ENCODE results near the gene KCND2.

The KCND2 gene

GRCh38 chr7:120480930-120481329 is 208.0 kb downstream of the KCND2 start:
- no peak for TF ChIP-seq CTCF (IDR thresholded peaks at IDR 0.05; ENCODE audit: low read length)
- TF ChIP-seq EZH2 (IDR thresholded peaks at IDR 0.05; ENCODE audit: borderline replicate concordance, low read length), result no peak
- no peaks in the 10 kb centered on the region for H3K36me3 ChIP-seq (ENCODE audit: insufficient read depth, low read length)
- no peak overlapping the region for H3K27ac ChIP-seq (ENCODE audit: low read depth, low read length, poor library complexity, severe bottlenecking)
- H3K4me2 ChIP-seq (ENCODE audit: low read length), result no peak overlapping the region
- H4K20me1 ChIP-seq (ENCODE audit: insufficient read depth, low read length), result no peaks in the 10 kb centered on the region
- H3K79me2 ChIP-seq (ENCODE audit: insufficient read depth, low read length), result no peaks in the 10 kb centered on the region
- no peaks in the 10 kb centered on the region for H3K9me2 ChIP-seq (ENCODE audit: low read depth, low read length)
- H3K4me3 ChIP-seq (ENCODE audit: low read depth, low read length, poor library complexity, severe bottlenecking), result no peak overlapping the region
- H3F3A ChIP-seq (ENCODE audit: insufficient read depth, low read length), result no peaks in the 10 kb centered on the region
- no peaks in the 10 kb centered on the region for H3K4me1 ChIP-seq (ENCODE audit: insufficient read depth, low read length, severe bottlenecking)
- H2AFZ ChIP-seq (ENCODE audit: low read length), result no peak overlapping the region
- H3K9ac ChIP-seq (ENCODE audit: low read length), result no peak overlapping the region
- H3K9me3 ChIP-seq (ENCODE audit: low read length), result no peaks in the 10 kb centered on the region
- H3K27me3 ChIP-seq (ENCODE audit: insufficient read depth, low read length), result no peaks in the 10 kb centered on the region

GRCh38 chr7:120486164-120486563 is 213.2 kb downstream of the KCND2 start:
- Histone ChIP-seq H3K79me2 (ENCODE audit: insufficient read depth, low read length) (no peaks in the 10 kb centered on the region), H3K4me3 (ENCODE audit: low read depth, low read length, poor library complexity, severe bottlenecking) (no peak overlapping the region), H3K4me2 (ENCODE audit: low read length) (no peak overlapping the region), H3K27me3 (ENCODE audit: insufficient read depth, low read length) (no peaks in the 10 kb centered on the region), H3K27ac (ENCODE audit: low read depth, low read length, poor library complexity, severe bottlenecking) (no peak overlapping the region), H3K9ac (ENCODE audit: low read length) (no peak overlapping the region), H3K36me3 (ENCODE audit: insufficient read depth, low read length) (no peaks in the 10 kb centered on the region), H3K9me3 (ENCODE audit: low read length) (no peaks in the 10 kb centered on the region), H3K9me2 (ENCODE audit: low read depth, low read length) (no peaks in the 10 kb centered on the region), H3F3A (ENCODE audit: insufficient read depth, low read length) (no peaks in the 10 kb centered on the region), H3K4me1 (ENCODE audit: insufficient read depth, low read length, severe bottlenecking) (no peaks in the 10 kb centered on the region), H4K20me1 (ENCODE audit: insufficient read depth, low read length) (no peaks in the 10 kb centered on the region), H2AFZ (ENCODE audit: low read length) (no peak overlapping the region)
- no peak for TF ChIP-seq EZH2 (IDR thresholded peaks at IDR 0.05; ENCODE audit: borderline replicate concordance, low read length)
- no peak for TF ChIP-seq CTCF (IDR thresholded peaks at IDR 0.05; ENCODE audit: low read length)

- Histone ChIP-seq H3K9me3 (ENCODE audit: low read length) (no peaks in the 10 kb centered on the region), H3K4me2 (ENCODE audit: low read length) (no peak overlapping the region), H3K4me3 (ENCODE audit: low read depth, low read length, poor library complexity, severe bottlenecking) (no peak overlapping the region), H3K36me3 (ENCODE audit: insufficient read depth, low read length) (no peaks in the 10 kb centered on the region), H3K9ac (ENCODE audit: low read length) (no peak overlapping the region), H3K4me1 (ENCODE audit: insufficient read depth, low read length, severe bottlenecking) (no peaks in the 10 kb centered on the region), H4K20me1 (ENCODE audit: insufficient read depth, low read length) (no peaks in the 10 kb centered on the region), H3K27ac (ENCODE audit: low read depth, low read length, poor library complexity, severe bottlenecking) (no peak overlapping the region), H3K9me2 (ENCODE audit: low read depth, low read length) (no peaks in the 10 kb centered on the region), H3K27me3 (ENCODE audit: insufficient read depth, low read length) (no peaks in the 10 kb centered on the region), H3K79me2 (ENCODE audit: insufficient read depth, low read length) (no peaks in the 10 kb centered on the region), H3F3A (ENCODE audit: insufficient read depth, low read length) (no peaks in the 10 kb centered on the region), H2AFZ (ENCODE audit: low read length) (no peak overlapping the region)
- TF ChIP-seq EZH2 (IDR thresholded peaks at IDR 0.05; ENCODE audit: borderline replicate concordance, low read length) (no peak), CTCF (IDR thresholded peaks at IDR 0.05; ENCODE audit: low read length) (no peak)
Measured at GRCh38 chr7:120502132-120502531, 229.2 kb downstream of the KCND2 start.
